Heart right ventricle (tissue), 16 donors: ENCODE measurements around the gene KMT2E. TPM values are rescaled to one million over a fixed set of nuclear protein-coding genes. Genes with fewer than 3 reads are reported as not detected.

Experiments
- ATAC-seq, 8 donors: fragments of 200-7000 bp; cut with Tn5 transposase; one replicate each; pipeline ENCODE4 v1.9.1; 2020; ENCODE audit warnings: mild to moderate bottlenecking in 8 of 8, moderate library complexity in 8 of 8, moderate number of reproducible peaks in 1 of 8
- DNase-seq, 2 donors: peaks; one replicate each; pipeline ENCODE4 v3.0.0-alpha.2; 2020
- H3K27ac ChIP-seq, 10 donors: fragments of 200-600 bp; sonication (generic) in 2 of 10; one replicate each; pipeline versions ENCODE4 v1.5.0 to v1.8.0; 2020 to 2022; ENCODE audit warnings: mild to moderate bottlenecking in 3 of 10
- H3K27me3 ChIP-seq, 7 donors: fragments of 200-600 bp; one replicate each; pipeline ENCODE4 v1.8.0; 2021 to 2022; ENCODE audit warnings: mild to moderate bottlenecking in 2 of 7
- H3K36me3 ChIP-seq, 9 donors: fragments of 200-600 bp; sonication (generic) in 1 of 9; one replicate each; pipeline versions ENCODE4 v1.5.0 to v1.8.0; 2020 to 2022; ENCODE audit warnings: mild to moderate bottlenecking in 2 of 9
- H3K4me1 ChIP-seq, 9 donors: fragments of 200-600 bp; sonication (generic) in 1 of 9; one replicate each; pipeline versions ENCODE4 v1.5.0 to v1.8.0; 2020 to 2022; ENCODE audit warnings: mild to moderate bottlenecking in 4 of 9
- H3K4me3 ChIP-seq, 10 donors: fragments of 200-600 bp; sonication (generic) in 2 of 10; one replicate each; pipeline versions ENCODE4 v1.5.0 to v1.8.0; 2020 to 2022; ENCODE audit warnings: mild to moderate bottlenecking in 7 of 10, moderate library complexity in 2 of 10
- H3K9me3 ChIP-seq, 11 donors: fragments of 200-600 bp in 10 of 11; sonication (generic) in 2 of 11; one replicate each; pipeline versions ENCODE4 v1.5.0 to v1.8.0; 2013 to 2022; ENCODE audit warnings: mild to moderate bottlenecking in 2 of 11, control low read depth in 1 of 11, moderate library complexity in 1 of 11
- WGBS, 2 donors: extraction: QIAGEN DNeasy Blood & Tissue Kit; methylation state at CpG; one replicate each; pipeline ENCODE4 v1.1.7; 2013; ENCODE audit warnings: inconsistent platforms in 1 of 2; 5-methylcytosine and 5-hydroxymethylcytosine counted together
- intact Hi-C, 10 donors: fragments of 100-400 bp; cut with DNase I; formaldehyde crosslinking; loops; one replicate each; pipeline versions ENCODE4 v1.11.1 to v1.14.2; 2022
- polyA plus RNA-seq, 2 donors: library from polyadenylated mRNA; stranded (reverse); fragments of 200-250 nt; gene quantifications; one replicate each; pipeline ENCODE4 v1.2.3, GENCODE V29; 2013
- total RNA-seq, 10 donors: library from RNA; stranded (reverse); fragmentation: NEBNext Ultra II Directional in 3 of 10; extraction: Animal tissue kit (Norgen Biotek cat#: 25700) in 3 of 10; gene quantifications; one replicate each; pipeline versions ENCODE4 v1.2.1 to v1.2.4, GENCODE V29; 2021 to 2023
- TF ChIP-seq, protein P1 (sequence below), 9 donors: fragments of 200-600 bp; sonication (generic) in 2 of 9; IDR thresholded peaks; one replicate each; pipeline versions ENCODE4 v1.5.0 to v1.8.0; 2021 to 2022; ENCODE audit warnings: antibody characterized with exemption in 9 of 9, mild to moderate bottlenecking in 5 of 9, moderate library complexity in 1 of 9
- donor health status: Arrhythmogenic right ventricular cardiomyopathy.
- donor health status: ischemic (EF 13 %, LVEDD 7.1; RV severe dilation, severe dysfunction).
- donor health status: healthy with polysubstance abuse.
- donor health status: DM: no; HTN: yes; CAD: no.
- donor health status: DM: no; HTN: no; CAD: no.
- donor health status: ischemic (EF 25% LVEDD 6.9; RV normal size, moderate dysfunction).
- donor health status: ischemic (EF 25% LVEDD 5.7; RV mildly dilated, moderate dysfunction).
- donor health status: healthy.
- donor health status: DM: yes; HTN: yes; CAD: no.
- donor health status: Ischemic cardiomyopathy.
- donor health status: ischemic (EF 35%, LVEDD 5.7; RV mildly dilated, moderate dysfunction).
- donor health status: nonischemic (EF 11% LVEDD 7.7; RV severe dilation, severe dysfunction).
- donor health status: DM: yes; HTN: yes; CAD: no.
- donor health status: PGD.
- donor health status: ischemic (EF 29% LVEDD 5.4; RV normal size, mild dysfunction).
- donor health status: nonischemic (EF 23%, LVEDD 6.1; RV moderate dilation, normal function).

The KMT2E gene
- total and polyA plus RNA-seq, 12 donors = 9.4 to 53.3 (median 46.2) TPM

DNA sequence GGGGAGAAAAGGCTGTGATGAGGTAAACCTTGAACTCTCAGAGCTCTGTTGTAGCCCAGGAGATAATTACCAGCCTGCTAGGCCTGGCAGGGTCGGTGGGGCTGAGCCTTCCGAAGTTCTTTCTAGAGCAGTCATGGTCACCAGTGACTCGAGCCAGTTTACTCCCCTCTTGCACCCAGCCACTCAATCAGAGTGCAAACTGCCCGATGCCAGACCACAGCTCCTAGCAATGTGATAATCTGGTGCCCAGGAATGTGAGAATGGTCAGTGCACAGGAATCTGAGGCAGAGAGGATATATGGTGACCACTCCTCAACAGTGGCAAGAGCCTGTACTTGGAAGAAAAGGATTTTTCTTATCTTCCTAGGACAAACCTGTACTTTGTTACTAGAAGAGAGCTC lies 46.4 kb upstream of the KMT2E start:
- ATAC-seq = peak in 1 of 8 donors; percentile 29
- no peaks in the 10 kb centered on the region for H3K27me3 ChIP-seq
- no peak overlapping the region for H3K4me3 ChIP-seq
- no peaks in the 10 kb centered on the region for H3K36me3 ChIP-seq
- no peak for DNase-seq
- intact Hi-C loops = no loop called here
- H3K27ac ChIP-seq = peak overlapping the region in 5 of 10 donors; percentile 9 to 35 (median 10)
- H3K4me1 ChIP-seq = peaks cover 4 to 67% (median 39%) of the 10 kb centered on the region in 9 donors
- TF ChIP-seq, protein P1, sequence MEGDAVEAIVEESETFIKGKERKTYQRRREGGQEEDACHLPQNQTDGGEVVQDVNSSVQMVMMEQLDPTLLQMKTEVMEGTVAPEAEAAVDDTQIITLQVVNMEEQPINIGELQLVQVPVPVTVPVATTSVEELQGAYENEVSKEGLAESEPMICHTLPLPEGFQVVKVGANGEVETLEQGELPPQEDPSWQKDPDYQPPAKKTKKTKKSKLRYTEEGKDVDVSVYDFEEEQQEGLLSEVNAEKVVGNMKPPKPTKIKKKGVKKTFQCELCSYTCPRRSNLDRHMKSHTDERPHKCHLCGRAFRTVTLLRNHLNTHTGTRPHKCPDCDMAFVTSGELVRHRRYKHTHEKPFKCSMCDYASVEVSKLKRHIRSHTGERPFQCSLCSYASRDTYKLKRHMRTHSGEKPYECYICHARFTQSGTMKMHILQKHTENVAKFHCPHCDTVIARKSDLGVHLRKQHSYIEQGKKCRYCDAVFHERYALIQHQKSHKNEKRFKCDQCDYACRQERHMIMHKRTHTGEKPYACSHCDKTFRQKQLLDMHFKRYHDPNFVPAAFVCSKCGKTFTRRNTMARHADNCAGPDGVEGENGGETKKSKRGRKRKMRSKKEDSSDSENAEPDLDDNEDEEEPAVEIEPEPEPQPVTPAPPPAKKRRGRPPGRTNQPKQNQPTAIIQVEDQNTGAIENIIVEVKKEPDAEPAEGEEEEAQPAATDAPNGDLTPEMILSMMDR (IDR thresholded peaks at IDR 0.05) = no peak
- H3K9me3 ChIP-seq = no peaks in the 10 kb centered on the region
- WGBS, 2 donors = 87 to 92% methylated on average over 4 of the region's 4 CpGs

DNA sequence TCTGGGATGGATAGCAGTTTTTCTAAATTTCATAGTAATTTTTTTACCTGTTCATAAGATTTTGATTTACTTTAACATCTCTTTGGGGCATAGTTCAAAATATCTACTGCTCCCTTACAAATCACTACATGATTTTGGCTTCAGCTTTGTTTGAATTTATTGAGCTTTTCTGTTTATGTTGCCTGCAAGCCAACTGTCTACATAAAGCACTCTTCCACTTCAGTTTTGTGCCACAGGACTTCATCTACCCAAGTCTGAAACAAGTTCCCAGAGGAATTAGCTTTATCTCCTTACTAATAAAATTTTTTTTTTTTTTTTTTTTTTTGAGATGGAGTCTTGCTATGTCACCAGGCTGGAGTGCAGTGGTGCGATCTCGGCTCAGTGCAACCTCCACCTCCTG lies 45.4 kb upstream of the KMT2E start:
- H3K27me3 ChIP-seq = no peaks in the 10 kb centered on the region
- H3K4me3 ChIP-seq = no peak overlapping the region
- H3K9me3 ChIP-seq = peaks cover 0 to 3% (median 0%) of the 10 kb centered on the region in 11 donors
- intact Hi-C loops = no loop called here
- 69 to 89% methylated on average over 2 of the region's 2 CpGs for WGBS, 2 donors
- peak overlapping the region in 4 of 10 donors; percentile 10 to 17 (median 12) for H3K27ac ChIP-seq
- TF ChIP-seq, protein P1 (IDR thresholded peaks at IDR 0.05) = no peak
- ATAC-seq = no peak
- DNase-seq = no peak
- H3K4me1 ChIP-seq = peaks cover 4 to 65% (median 37%) of the 10 kb centered on the region in 9 donors
- H3K36me3 ChIP-seq = no peaks in the 10 kb centered on the region

DNA sequence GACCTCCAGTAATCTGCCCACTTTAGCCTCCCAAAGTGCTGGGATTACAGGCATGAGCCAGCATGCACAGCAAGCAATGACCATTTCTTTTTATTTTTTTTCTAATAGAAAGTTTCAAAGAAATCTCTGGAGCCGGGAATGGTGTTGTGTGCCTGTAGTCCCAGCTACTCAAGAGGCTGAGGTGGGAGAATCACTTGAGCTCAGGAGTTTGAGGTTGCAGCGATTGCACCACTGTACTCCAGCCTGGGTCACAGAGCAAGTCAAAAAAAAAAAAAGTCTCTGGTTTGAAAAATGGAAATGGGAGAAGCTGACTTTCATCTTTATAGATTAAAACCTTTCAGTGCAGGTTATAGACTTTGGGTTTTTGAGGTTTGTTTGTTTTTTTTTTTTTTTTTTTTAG lies 44.8 kb upstream of the KMT2E start:
- DNase-seq = no peak
- peaks cover 0 to 65% (median 38%) of the 10 kb centered on the region in 9 donors for H3K4me1 ChIP-seq
- TF ChIP-seq, protein P1 (IDR thresholded peaks at IDR 0.05) = no peak
- H3K36me3 ChIP-seq = no peaks in the 10 kb centered on the region
- WGBS, 2 donors = 95 to 96% methylated on average over 2 of the region's 2 CpGs
- no peaks in the 10 kb centered on the region for H3K27me3 ChIP-seq
- H3K4me3 ChIP-seq = no peak overlapping the region
- peaks cover 0 to 3% (median 0%) of the 10 kb centered on the region in 11 donors for H3K9me3 ChIP-seq
- no peak for ATAC-seq
- peak overlapping the region in 2 of 10 donors; percentile 12 for H3K27ac ChIP-seq
- intact Hi-C loops = no loop called here

DNA sequence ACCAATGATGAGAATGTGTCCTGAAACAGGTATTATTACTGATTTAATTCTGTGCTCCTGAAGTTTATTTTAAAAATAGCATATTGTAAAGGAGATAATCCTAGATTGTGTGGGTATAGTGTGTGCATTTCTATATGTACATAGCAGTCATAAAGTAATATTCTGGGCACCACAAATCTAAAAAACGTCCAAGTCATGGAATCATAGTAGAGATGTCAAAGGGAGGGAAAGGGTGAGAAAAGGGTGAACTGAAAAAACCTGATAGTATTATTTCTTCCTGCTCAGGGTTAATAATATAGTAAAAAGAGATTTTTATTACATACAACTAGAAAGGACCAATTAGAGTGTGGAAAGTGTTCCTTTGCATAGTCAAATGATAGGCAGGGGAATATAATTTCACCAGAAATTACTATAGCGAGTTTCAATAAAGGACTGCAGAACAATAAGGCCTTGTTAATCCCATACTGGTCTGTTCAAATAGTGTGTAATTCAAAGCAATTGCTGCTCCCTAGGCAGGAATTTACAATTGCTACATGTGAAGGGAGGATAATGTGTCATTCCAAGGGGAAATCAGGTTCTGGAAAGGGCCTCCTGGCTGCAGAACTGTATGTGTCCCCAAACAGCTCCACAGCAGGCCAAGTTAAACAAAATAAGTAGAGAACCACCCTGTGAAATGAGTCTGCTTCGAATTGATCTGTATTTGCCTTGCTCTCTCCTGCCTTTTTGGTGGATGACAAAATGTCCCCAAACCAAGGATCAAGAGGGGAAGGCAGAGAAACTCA lies 42.5 kb upstream of the KMT2E start:
- Histone ChIP-seq H3K27me3 (no peaks in the 10 kb centered on the region), H3K4me3 (no peak overlapping the region), H3K36me3 (no peaks in the 10 kb centered on the region), H3K27ac (peak overlapping the region; percentile 24 to 82 (median 64)), H3K9me3 (peaks cover 0 to 3% (median 0%) of the 10 kb centered on the region in 11 donors), H3K4me1 (peaks cover 0 to 69% (median 45%) of the 10 kb centered on the region in 9 donors)
- TF ChIP-seq, protein P1 (IDR thresholded peaks at IDR 0.05) = peak in 2 of 9 donors; percentile 15 to 20
- ATAC-seq (peak; percentile 45 to 76 (median 62)), DNase-seq (no peak)
- WGBS, 2 donors = 64 to 71% methylated on average over 3 of the region's 3 CpGs
- intact Hi-C loops = no loop called here
